G401 (cell line): ENCODE results near the gene BCAS1. TPM values are rescaled to one million over a fixed set of nuclear protein-coding genes. Genes with fewer than 3 reads are reported as not detected.

Source experiments
- DNase-seq: peaks from one replicate; pipeline ENCODE4 v3.0.0-alpha.2; 2015; ENCODE audit warnings: low spot score
- in situ Hi-C: cut with HindIII; loops from 2 replicates; pipeline ENCODE4 v1.10.0; 2016; ENCODE audit warnings: low sequenced_read_pairs, mixed read lengths
- total RNA-seq: library from RNA; depleted of rRNA; stranded (reverse); fragments of >200 nt; shearing (Covaris generic); gene quantifications from 2 replicates; pipeline ENCODE4 v1.2.3, GENCODE V29; 2014

BCAS1 gene
- total RNA-seq, 1 experiment from 2014 or later, result not detected

- in situ Hi-C loops, result no loop called here
- DNase-seq, result no peak
Observed at GRCh38 chr20:54058420-54059139, 11.8 kb downstream of the BCAS1 start.

DNA sequence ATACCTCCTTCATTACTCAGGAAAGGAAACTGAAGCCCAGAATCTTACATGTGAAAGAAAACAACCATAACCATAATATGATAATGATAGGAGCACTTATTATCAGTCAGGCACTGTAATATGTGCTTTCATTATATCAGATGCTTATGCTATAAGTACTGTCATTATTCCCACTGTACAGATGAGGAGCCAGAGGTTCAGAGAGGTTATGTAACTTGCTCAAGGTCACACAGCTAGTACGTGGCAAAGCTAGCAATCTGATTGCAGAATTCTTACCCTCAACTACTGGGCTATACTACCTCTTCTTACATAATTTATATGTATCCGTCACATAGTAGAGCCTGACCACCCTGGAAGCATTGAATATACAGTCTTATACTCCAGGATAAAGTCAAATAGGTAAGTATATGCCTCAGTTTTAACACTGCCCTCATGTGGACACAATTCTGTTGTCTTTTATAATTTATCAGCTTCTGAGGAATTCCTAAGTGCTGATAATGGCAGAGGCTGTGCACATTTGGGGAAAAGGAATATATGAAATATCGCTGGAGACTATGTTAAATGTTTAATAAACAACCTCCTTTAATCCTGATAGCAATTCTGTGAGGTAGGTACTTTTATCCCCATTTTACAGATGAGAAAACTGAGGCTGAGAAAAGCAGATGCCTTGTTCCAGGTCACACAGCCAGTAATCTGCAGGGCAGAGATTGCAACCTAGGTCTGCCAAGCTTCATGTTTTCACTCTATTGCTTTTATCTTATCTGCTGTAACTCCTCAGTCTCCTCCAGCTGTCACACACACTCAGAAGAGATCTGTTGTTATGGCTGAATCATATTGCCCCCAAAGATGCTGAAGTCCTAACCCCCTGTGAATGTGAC is 13.4 kb downstream of the BCAS1 start:
- in situ Hi-C loops, result no loop called here
- no peak for DNase-seq

DNA sequence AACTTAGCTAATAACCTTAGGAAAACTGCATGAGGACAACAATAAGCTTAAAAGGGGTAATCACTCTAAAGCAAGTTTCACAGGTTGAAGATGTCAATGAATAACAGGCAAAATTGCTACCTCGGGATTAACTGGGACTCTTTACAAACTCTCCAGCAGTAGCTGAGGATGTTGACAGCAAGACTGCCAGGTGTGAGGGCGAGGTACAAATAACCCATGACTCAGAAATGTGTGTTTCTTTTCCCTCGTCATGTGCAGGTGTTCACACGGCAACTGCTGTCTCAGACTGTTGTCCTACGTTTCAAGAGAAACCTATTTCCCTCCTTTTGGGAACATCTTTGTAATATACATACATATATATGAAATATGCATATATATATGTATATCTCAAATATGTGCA is 15.9 kb downstream of the BCAS1 start:
- DNase-seq, result no peak
- in situ Hi-C loops, result no loop called here

DNA sequence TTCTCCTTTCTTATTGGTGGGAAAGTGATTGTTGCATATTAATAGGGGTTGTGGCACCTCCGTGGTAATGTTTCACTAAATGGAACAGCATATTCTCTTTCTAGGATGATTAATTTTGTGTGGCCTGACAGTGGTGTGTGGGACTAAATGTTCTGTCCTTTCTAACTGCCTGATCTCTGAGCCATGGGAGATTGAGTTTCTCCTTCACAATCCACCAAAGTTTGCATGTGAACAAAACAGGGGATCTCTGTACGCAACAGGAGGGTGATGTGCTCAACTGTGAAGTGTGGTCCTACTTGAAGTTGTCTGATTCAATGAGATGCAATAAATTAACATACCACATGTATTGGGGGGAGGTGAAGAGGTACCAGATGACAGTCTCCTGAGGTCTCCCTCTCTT is 19.3 kb downstream of the BCAS1 start:
- DNase-seq, result no peak

GRCh38 chr20:54048891-54049545 is 21.4 kb downstream of the BCAS1 start:
- in situ Hi-C loops, result no loop called here
- DNase-seq, result no peak

More for the DNA sequence above, 19.3 kb downstream of the BCAS1 start:
- in situ Hi-C loops, result no loop called here

DNA sequence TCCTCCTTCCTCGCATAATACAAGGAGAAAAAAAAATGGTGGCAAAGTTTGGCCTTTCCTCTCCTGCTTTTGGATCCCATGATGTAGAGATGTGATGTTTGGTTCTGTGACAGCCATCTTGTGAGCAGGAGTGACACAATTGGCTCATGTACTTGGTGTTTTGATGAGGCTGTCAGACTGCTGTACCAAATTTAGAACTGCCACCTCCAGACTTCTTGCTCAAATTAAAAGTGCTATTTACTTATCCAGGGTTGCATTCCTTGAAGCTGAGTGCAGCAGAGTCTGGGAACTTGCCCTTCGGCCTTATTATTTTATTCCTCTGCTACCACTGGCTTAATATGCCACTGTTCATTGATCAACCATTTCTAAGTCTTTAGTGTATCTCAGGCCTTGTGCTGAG is 21.9 kb downstream of the BCAS1 start:
- no peak for DNase-seq
- in situ Hi-C loops, result no loop called here

GRCh38 chr20:54047720-54048119 is 22.7 kb downstream of the BCAS1 start:
- in situ Hi-C loops, result no loop called here

GRCh38 chr20:54047048-54047447 is 23.3 kb downstream of the BCAS1 start:
- in situ Hi-C loops, result no loop called here
- DNase-seq, result no peak

More at GRCh38 chr20:54047720-54048119, 22.7 kb downstream of the BCAS1 start:
- DNase-seq, result no peak

DNA sequence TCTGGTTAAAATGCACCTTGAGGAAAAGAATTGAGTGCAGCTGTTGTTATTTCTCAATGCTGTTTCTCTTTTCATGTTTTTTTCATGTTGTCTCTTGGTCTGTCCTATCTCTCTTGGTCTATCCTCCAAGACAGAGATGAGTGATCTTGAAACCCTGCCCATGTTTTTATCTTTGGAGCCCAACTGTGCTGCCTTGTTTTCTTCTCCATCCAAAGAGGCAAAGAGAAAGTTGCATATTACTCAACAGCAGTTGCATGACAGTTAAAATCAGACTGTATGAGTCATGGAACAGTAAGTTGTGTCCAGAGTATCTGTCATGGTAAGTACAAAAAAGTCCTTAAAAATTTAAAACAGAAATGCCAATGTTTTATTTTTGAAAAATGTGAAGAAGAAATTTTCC is 26.2 kb downstream of the BCAS1 start:
- in situ Hi-C loops, result no loop called here
- DNase-seq, result no peak

DNA sequence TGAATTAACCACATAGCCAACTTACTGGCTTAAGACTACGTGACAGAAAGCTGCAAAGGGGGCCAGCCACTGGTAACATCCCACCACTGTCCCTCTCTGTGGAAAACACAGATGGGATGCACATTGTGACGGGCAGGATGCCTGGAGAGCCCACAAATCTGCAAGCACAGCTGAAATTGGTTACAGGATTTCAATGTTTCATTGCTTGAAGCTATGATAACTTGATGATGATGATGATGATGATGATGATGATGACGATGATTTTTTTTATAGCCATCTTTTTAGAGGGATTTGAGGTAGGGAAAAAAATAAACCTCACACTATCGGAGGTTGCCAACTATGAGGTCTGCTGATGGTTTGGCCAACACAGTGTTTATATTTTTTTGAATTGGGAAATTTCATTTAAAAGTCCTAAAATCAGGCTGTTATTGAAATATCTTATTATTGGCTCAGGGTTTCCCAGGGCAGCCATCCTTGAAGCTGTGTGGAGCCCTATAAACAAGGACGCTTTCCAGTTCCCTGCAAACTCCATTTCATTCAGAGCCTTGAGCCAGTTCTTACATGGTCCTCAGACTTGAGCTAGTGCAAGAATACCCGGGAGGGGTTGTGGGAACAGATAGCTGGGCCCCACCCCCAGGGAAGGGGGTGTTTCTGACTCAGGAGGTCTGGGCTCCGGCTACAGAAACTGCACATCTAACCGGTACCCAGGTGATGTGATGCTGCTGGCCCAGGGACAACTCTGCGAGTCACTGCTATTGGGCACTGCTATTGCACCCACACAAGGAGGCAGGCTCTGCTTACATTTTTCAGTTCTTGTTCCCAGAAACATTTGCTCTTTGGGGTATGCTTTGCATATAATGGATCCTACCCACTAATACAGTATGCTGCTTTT is 27.1 kb downstream of the BCAS1 start:
- in situ Hi-C loops, result no loop called here

DNA sequence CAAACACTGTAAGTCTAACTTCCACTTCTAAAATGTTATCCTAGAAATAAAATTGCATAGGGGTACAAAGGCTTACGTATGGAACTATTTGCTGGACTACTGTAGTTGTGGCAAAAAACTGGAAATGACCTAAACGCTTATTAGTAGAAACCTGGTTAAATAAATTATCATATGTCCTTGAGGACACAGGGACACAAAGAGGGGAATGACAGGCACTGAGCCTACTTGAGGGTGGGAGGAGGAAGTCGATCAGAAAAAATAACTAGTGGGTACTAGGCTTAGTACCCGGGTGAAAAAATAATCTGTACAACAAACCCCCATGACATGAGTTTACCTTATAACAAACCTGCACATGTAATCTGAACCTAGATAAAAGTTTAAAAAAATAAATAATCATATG is 28.4 kb downstream of the BCAS1 start:
- no peak for DNase-seq
- in situ Hi-C loops, result no loop called here

More for the DNA sequence above, 27.1 kb downstream of the BCAS1 start:
- DNase-seq, result no peak

DNA sequence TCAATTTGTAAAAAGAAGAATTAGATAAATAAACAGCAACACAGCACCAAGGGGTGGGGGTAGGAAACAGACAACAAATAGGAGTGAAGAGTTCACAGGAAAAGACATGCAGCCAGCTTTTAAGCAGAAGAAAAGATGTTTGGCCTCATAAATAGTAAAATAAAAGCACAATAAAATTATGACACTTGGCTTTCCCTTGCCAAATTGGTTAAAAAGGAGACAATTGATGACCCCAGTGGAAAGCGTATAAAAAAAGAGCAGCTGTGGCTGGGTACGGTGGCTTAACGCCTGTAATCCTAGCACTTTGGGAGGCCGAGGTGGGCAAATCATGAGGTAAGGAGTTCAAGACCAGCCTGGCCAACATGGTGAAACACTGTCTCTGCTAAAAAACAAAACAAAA is 29.1 kb downstream of the BCAS1 start:
- in situ Hi-C loops, result no loop called here

GRCh38 chr20:54040531-54040930 is 29.9 kb downstream of the BCAS1 start:
- no peak for DNase-seq
- in situ Hi-C loops, result no loop called here

More for the DNA sequence above, 29.1 kb downstream of the BCAS1 start:
- DNase-seq, result no peak

- DNase-seq, result no peak
- in situ Hi-C loops, result no loop called here
Observed at GRCh38 chr20:54038961-54039360, 31.4 kb downstream of the BCAS1 start.

DNA sequence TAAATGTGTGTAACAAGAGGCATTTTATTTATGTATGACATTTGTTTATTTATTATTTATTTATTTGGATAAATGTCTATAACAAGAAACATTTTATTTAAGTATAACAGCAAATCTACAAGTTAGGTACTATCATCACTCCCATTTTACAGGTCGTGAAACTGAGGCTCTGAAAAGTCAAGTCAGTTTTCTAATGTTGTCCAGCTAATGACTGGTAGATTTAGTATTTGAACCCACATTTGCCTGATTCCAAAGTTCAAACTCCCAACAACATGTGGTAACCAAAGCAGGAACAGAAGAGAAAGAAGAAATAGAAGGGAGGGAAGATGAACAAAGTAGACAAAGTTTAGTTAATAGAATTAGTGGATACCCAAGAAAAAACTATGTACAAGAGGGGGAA is 32.9 kb downstream of the BCAS1 start:
- no peak for DNase-seq
- in situ Hi-C loops, result no loop called here

DNA sequence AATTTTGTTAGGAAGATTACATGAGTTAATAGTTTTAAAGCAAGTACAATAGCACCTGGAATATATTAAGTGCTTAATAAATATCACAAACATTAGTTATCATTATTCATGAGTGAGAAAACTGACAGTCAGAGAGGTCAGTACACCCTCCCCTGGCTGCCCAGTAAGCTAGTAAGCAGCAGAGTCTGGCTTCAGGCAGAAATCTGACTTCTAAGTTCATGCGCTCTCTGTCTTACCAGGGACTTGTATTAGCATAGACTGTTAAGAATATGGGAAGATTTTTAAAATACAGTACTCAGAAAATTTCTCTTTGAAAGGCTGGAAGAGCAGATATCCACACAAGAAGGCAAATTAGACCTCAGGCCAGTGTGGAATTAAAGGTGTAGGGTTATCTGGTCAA is 40.8 kb downstream of the BCAS1 start:
- DNase-seq, result no peak
- in situ Hi-C loops, result no loop called here

DNA sequence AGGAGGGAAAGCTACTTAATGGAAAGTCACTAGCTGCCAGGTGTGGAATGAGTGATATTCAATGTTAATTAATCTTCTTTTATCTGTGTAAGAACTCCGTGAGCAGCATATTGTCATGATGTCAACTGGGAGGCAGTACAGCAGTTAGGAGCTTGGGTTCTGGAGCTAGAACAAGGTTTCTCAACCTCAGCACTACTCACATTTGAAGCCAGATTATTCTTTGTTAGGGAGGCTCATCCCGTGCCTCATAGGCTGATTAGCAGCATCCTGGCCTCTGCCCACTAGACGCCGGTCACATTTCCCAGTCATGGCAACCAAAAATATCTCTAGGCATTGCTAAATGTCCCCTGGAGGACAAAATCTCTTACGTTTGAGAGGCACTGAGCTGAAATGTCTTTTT is 41.2 kb downstream of the BCAS1 start:
- in situ Hi-C loops, result no loop called here
- no peak for DNase-seq

GRCh38 chr20:54028276-54029011 is 42.0 kb downstream of the BCAS1 start:
- in situ Hi-C loops, result no loop called here
- DNase-seq, result peak; percentile 82
